ENCODE measurements around the gene HEATR1.
"Not testable (repeated sequence)": the region's sequence is repeated elsewhere in the genome, so short reads cannot be mapped to it uniquely, and the experiment has no call there.

The HEATR1 gene

GRCh38 chr1:236590553-236591150 is 13.7 kb downstream of the HEATR1 start:
- DNase-seq: no peak

DNA sequence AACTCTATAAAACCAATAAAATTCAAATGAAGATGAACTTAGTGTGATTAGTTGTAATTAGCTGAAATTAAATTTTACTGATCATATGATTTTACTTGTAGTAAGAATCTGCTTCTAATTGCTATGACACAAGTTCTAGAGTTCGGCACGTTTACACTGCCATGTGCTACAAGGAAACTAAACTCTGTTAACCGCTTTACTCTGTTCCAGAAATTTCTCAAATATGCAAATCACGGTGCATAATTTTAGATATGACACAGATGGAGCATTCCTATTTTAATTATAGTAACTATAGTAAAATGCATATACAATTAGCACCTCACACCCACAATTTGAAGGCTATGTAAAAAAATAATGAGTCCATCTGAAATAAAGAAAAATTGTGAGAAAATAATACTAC is 14.8 kb downstream of the HEATR1 start:
- DNase-seq: no peak

DNA sequence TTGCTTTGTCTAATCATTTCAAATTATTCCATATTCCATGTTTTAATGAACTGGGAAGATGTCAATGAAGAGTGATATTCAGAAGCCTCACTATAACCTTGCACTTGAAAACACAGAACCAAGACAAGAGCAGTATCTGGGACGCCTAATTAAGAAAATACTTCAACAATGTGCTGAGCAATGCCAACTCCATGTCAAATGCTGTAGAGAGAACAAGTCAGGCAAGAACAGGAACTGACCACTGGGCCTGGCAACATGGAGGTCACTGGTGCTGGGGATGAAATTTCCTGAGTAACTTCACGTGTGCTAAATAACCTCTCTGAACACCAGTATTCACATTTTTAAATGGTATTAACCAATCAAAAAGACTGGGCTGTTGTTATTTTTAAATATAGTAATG is 22.8 kb downstream of the HEATR1 start:
- DNase-seq: no peak

- DNase-seq: not testable (repeated sequence)
Observed at GRCh38 chr1:236580404-236580803, 23.9 kb downstream of the HEATR1 start.

GRCh38 chr1:236578661-236579060 is 25.7 kb downstream of the HEATR1 start:
- no peak for DNase-seq

GRCh38 chr1:236577041-236577440 is 27.3 kb downstream of the HEATR1 start:
- DNase-seq: not testable (repeated sequence)

- DNase-seq: no peak
Observed at GRCh38 chr1:236576004-236576403, 28.3 kb downstream of the HEATR1 start.

GRCh38 chr1:236575523-236575922 is 28.8 kb downstream of the HEATR1 start:
- DNase-seq: no peak

DNA sequence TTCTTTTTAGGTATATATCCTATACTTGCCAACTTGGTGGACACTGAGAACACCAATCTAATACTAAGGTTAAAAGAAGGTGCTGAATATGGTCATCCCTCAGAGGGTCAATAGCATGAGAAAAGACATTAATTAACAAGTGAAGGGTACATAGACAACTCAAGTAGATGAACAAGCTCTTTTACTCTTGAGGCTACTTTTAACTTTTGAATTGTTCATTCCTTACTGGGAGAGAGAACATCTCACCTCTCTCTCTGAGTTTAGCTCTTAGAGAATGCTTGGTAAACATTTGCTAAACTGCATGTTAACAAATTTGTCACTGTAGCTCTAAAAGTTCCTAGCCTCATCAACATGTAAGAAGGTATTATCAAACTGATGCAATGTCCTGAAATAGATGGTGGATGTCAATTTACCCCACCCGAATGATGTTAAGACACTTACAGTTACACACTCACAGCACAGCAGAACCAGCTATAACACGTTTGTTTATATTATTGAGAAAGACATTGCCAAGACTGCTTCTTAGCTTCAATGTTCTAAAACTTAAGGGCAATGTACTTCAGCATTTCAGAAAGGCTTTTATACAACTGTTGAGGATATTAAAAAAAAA is 35.9 kb downstream of the HEATR1 start:
- DNase-seq: no peak

DNA sequence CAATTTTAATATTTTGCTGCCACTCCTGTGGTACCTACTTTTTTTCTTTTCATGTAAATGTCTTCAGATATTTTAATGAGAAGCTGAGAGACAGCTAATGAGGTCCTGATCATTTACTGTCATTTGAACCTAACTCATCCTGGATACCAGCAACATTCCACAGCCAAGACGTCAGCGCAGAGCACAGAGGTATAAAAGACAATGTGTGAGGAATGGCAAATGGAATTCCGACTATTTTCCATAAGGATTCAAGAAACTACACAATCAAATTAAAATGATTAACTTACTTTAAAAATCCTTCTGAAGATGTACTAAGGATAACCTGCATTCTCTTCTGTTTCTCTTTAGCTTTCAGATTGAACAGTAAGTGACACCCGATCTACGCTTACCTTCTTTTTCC is 38.8 kb downstream of the HEATR1 start:
- no peak for DNase-seq

- no peak for DNase-seq
Observed at GRCh38 chr1:236561976-236562375, 42.3 kb downstream of the HEATR1 start.

DNA sequence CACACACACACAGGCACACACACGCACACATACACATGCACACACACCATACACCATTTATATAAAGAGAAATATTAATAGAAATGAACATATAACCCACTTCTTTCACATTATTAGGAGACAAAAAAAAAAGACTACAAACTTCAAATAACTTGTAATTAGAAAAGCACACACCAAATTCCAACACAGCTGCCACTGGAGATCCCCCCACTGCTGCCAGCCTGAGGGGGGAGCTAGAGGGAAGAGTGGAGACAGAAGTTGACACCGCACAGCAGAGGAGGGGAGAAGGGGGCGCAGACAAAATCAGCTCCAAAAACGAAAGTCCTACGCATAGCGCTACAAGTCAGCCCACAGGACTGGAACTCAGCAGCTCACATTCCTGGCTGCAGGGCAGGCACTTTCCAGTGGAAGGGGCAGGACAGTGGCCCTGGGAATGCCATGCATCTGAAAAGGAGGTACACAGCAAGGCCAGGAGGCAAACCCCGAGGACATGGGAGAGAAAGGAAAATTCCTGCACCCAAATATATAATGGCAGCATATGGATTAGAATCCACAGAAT is 44.0 kb downstream of the HEATR1 start:
- no peak for DNase-seq

DNA sequence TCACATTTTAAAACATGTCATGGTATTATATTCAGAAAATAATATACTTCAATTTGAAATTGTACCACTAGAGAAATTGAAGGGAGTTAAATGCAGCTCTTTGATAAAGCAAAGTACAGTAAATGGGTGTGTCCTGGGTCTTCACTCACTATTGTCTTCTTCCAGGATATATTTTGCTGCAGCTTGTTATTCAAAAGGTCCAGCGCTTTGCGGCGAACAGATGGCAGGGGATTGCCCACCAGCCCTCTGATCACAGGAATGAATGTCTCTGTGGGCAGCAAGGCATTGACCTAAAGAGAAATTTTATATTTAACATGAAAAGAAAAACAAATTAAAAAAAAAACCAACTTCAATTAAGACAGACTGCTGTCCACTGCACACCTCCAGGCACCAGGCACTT is 45.5 kb downstream of the HEATR1 start:
- no peak for DNase-seq

- DNase-seq: no peak
Observed at GRCh38 chr1:236558081-236558480, 46.2 kb downstream of the HEATR1 start.

- no peak for DNase-seq
Observed at GRCh38 chr1:236556606-236557005, 47.7 kb downstream of the HEATR1 start.

- no peak for DNase-seq
Observed at GRCh38 chr1:236553370-236553769, 50.9 kb downstream of the HEATR1 start.

DNA sequence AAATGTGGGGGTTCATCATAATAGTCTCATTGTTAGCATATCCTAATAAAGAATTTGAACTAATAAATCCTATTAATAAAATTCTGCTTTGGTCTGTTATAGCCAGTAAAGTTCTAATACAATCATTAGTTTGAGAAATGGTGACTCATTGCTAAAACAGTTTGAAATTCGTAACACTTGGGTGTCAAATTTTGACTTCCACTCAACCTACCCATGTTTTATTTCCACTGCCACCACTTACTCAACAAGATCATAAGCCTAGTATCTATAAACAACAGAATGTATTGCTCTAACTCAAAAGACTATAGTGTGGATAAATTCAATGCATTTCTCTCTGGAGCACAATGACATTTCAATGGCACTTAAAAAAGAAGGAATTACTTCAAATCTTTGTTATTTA is 51.4 kb downstream of the HEATR1 start:
- DNase-seq: no peak

- DNase-seq: no peak
Observed at GRCh38 chr1:236552096-236552495, 52.2 kb downstream of the HEATR1 start.

GRCh38 chr1:236550961-236551851 is 53.1 kb downstream of the HEATR1 start:
- no peak for DNase-seq

- no peak for DNase-seq
Observed at GRCh38 chr1:236548452-236548851, 55.9 kb downstream of the HEATR1 start.

DNA sequence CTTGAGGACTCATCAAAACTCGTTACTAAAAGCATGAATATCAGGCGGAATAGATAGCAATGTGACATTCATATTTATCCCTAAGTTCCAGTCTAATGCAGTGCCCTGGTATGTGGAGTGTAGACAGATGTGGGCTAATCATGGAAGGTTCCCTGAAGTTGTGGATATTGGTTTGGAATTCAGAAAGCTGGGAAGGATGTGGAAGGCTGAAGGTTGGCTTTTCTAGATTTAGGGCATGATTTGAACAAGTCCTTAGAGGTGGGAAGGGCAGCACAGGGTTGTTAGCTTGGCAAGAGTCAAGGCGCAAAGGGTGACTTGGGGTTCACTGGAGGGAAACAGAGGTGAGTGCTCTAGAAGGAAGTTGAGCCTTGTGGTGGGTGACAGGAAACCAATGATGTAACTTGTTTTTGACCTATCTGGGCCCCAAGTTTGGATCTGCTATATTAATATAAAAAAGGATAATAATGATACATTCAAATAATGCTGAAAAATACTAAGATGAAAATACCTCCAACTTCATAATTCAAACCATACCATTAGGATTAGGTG is 58.6 kb downstream of the HEATR1 start:
- DNase-seq: no peak

DNA sequence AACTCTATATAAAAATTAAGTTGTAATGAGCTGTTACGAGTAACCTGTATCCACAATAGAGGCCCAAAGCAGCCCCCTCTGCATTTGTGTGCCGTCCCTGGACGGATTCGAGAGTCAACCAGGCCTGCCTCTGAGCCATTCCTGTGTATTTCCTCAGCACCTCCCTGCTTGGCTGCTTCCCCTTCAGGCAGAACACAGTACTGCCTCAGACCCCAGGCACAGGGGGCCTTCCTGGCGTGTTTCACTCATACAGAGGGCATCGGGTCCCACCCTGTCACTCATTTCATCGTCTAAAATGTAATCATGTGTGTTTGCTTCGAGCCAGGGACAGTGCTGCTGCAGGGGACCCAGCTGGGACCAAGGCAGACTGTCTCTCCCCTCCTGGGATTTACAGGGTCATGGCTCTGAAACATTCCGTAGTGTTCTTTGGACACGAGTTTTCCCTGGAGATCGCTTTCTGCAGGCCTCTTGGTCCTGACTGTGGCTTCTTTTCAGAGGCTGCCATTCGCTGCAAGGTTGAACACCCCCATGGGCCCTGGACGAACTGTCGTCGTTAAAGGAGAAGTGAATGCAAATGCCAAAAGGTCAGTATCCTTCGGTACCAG is 61.1 kb downstream of the HEATR1 start:
- DNase-seq: no peak

- DNase-seq: no peak
Observed at GRCh38 chr1:236541710-236542109, 62.6 kb downstream of the HEATR1 start.
